Neural cell (in vitro differentiated cells): ENCODE data around the gene TFAP2C. TPM values are rescaled to one million over a fixed set of nuclear protein-coding genes. Genes with fewer than 3 reads are reported as not detected.

Source experiments
- H2AFZ ChIP-seq: fragments of 200-600, 300-800 bp; sonication (generic), shearing (Covaris generic); 2 replicates; pipeline ENCODE4 v1.6.0; 2014; ENCODE audit warnings: low read depth, mild to moderate bottlenecking, antibody characterized with exemption, low read length, moderate library complexity
- H3F3A ChIP-seq: fragments of 200-600 bp; shearing (Covaris generic); 2 replicates; pipeline ENCODE4 v1.6.1; 2016; ENCODE audit warnings: mild to moderate bottlenecking, moderate library complexity, mixed read lengths, antibody characterized with exemption, low read length; ENCODE audit not compliant: insufficient read depth, poor library complexity, severe bottlenecking
- H3K27ac ChIP-seq: fragments of 200-600, 300-800 bp; sonication (generic), shearing (Covaris generic); 2 replicates; pipeline ENCODE4 v1.5.1; 2014; ENCODE audit warnings: mild to moderate bottlenecking, low read length, moderate library complexity
- H3K27me3 ChIP-seq: fragments of 300-800, 200-600 bp; sonication (generic), shearing (Covaris generic); 2 replicates; pipeline ENCODE4 v1.6.0; 2014; ENCODE audit warnings: mild to moderate bottlenecking, low read depth, low read length, moderate library complexity; ENCODE audit not compliant: insufficient read depth
- H3K36me3 ChIP-seq: fragments of 300-800, 200-600 bp; sonication (generic), shearing (Covaris generic); 2 replicates; pipeline ENCODE4 v1.5.1; 2014; ENCODE audit warnings: mild to moderate bottlenecking, antibody characterized with exemption, low read length, moderate library complexity; ENCODE audit not compliant: insufficient read depth
- H3K4me2 ChIP-seq: fragments of 300-800, 200-600 bp; sonication (generic), shearing (Covaris generic); 2 replicates; pipeline ENCODE4 v1.6.0; 2014; ENCODE audit warnings: mild to moderate bottlenecking, low read length
- H3K4me3 ChIP-seq: fragments of 300-800, 200-600 bp; sonication (generic), shearing (Covaris generic); 2 replicates; pipeline ENCODE4 v1.5.1; 2014; ENCODE audit warnings: mild to moderate bottlenecking, low read length, moderate library complexity
- H3K79me2 ChIP-seq: fragments of 200-600 bp; shearing (Covaris generic); replicated peaks from 2 replicates; pipeline ENCODE4 v1.6.0; 2014; ENCODE audit warnings: mild to moderate bottlenecking, low read length, moderate library complexity; ENCODE audit not compliant: insufficient read depth
- H3K9ac ChIP-seq: fragments of 300-800, 200-600 bp; sonication (generic), shearing (Covaris generic); 2 replicates; pipeline ENCODE4 v1.6.1; 2016; ENCODE audit warnings: mild to moderate bottlenecking, low read length, mixed read lengths
- H3K9me2 ChIP-seq: fragments of 200-600 bp; shearing (Covaris generic); 2 replicates; pipeline ENCODE4 v1.6.1; 2016; ENCODE audit warnings: mild to moderate bottlenecking, low read length, mixed read lengths; ENCODE audit not compliant: insufficient read depth
- H3K9me3 ChIP-seq: fragments of 200-600, 300-800 bp; sonication (generic), shearing (Covaris generic); 2 replicates; pipeline ENCODE4 v1.6.1; 2016; ENCODE audit warnings: mild to moderate bottlenecking, mixed run types, low read length, moderate library complexity, mixed read lengths
- H4K20me1 ChIP-seq: fragments of 200-600 bp; shearing (Covaris generic); 2 replicates; pipeline ENCODE4 v1.6.1; 2016; ENCODE audit warnings: mild to moderate bottlenecking, mixed run types; ENCODE audit not compliant: insufficient read depth
- EP300 ChIP-seq: fragments of 450-650 bp; conservative IDR thresholded peaks from 2 replicates; pipeline ENCODE4 v1.6.1; 2014; ENCODE audit warnings: antibody characterized with exemption, mild to moderate bottlenecking, moderate library complexity; ENCODE audit not compliant: poor library complexity, severe bottlenecking
- EZH2 ChIP-seq: fragments of 200-600, 300-800 bp; shearing (Covaris generic), sonication (generic); IDR thresholded peaks from 2 replicates; pipeline ENCODE4 v1.6.1; 2014; ENCODE audit warnings: antibody characterized with exemption, low read length, borderline replicate concordance, mild to moderate bottlenecking; ENCODE audit not compliant: insufficient read depth, poor library complexity, severe bottlenecking
- MXI1 ChIP-seq: fragments of 450-650 bp; conservative IDR thresholded peaks from 2 replicates; pipeline ENCODE4 v1.6.1; 2014; ENCODE audit warnings: antibody characterized with exemption, mild to moderate bottlenecking; ENCODE audit not compliant: poor library complexity, severe bottlenecking
- POLR2AphosphoS5 ChIP-seq: IDR thresholded peaks from 2 replicates; pipeline ENCODE4 v1.6.1; 2012
- RAD21 ChIP-seq: fragments of 450-650 bp; conservative IDR thresholded peaks from 2 replicates; pipeline ENCODE4 v1.6.1; 2014; ENCODE audit warnings: antibody characterized with exemption, mild to moderate bottlenecking, moderate library complexity
- SMC3 ChIP-seq: fragments of 450-650 bp; conservative IDR thresholded peaks from 2 replicates; pipeline ENCODE4 v1.6.1; 2014; ENCODE audit warnings: antibody characterized with exemption, mild to moderate bottlenecking, moderate library complexity; ENCODE audit not compliant: poor library complexity
- TAF1 ChIP-seq: IDR thresholded peaks from 2 replicates; pipeline ENCODE4 v1.6.1; 2012; ENCODE audit warnings: low read depth
- polyA plus RNA-seq: library from polyadenylated mRNA; depleted of rRNA; stranded (reverse); fragments of >200 nt; gene quantifications from 2 replicates; pipeline ENCODE4 v1.2.3, GENCODE V29; 2014
- TF ChIP-seq, protein P1 (sequence below): fragments of 450-650 bp; IDR thresholded peaks from 2 replicates; pipeline ENCODE4 v1.5.1; 2014; ENCODE audit warnings: antibody characterized with exemption, mild to moderate bottlenecking, moderate library complexity; ENCODE audit not compliant: poor library complexity, severe bottlenecking
- TF ChIP-seq, protein P2 (sequence below): IDR thresholded peaks from 2 replicates; pipeline ENCODE4 v1.6.1; 2012; ENCODE audit warnings: borderline replicate concordance

The TFAP2C gene
- polyA plus RNA-seq, 1 donor from 2014 or later, result not detected

DNA sequence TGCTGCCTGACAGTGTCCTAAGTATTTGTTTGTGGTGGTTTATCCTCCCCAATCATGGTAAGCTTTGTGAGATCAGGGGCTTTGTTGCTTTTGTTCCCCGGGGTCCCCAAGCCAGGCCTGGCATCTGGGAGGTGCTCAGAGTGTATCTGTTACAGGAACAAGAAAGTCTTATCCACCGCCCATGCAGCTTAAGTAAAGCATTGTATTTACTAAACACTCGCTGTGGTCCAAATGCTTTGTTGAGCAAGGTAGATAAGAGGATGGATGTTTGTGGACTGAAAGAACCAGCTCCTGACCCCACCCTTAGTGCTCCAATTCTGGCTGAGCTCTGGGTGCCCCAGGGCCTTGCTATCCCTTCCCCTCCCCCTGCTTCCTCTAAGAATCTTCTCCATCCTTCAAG lies 19.8 kb upstream of the TFAP2C start:
- Histone ChIP-seq H3K9ac (no peak overlapping the region), H3F3A (no peaks in the 10 kb centered on the region), H2AFZ (no peak overlapping the region), H3K79me2 (no peaks in the 10 kb centered on the region), H3K27ac (no peak overlapping the region), H3K4me2 (no peak overlapping the region), H3K27me3 (no peaks in the 10 kb centered on the region), H3K9me3 (no peaks in the 10 kb centered on the region), H4K20me1 (no peaks in the 10 kb centered on the region), H3K4me3 (no peak overlapping the region), H3K36me3 (no peaks in the 10 kb centered on the region), H3K9me2 (no peaks in the 10 kb centered on the region)
- TF ChIP-seq, protein P1, sequence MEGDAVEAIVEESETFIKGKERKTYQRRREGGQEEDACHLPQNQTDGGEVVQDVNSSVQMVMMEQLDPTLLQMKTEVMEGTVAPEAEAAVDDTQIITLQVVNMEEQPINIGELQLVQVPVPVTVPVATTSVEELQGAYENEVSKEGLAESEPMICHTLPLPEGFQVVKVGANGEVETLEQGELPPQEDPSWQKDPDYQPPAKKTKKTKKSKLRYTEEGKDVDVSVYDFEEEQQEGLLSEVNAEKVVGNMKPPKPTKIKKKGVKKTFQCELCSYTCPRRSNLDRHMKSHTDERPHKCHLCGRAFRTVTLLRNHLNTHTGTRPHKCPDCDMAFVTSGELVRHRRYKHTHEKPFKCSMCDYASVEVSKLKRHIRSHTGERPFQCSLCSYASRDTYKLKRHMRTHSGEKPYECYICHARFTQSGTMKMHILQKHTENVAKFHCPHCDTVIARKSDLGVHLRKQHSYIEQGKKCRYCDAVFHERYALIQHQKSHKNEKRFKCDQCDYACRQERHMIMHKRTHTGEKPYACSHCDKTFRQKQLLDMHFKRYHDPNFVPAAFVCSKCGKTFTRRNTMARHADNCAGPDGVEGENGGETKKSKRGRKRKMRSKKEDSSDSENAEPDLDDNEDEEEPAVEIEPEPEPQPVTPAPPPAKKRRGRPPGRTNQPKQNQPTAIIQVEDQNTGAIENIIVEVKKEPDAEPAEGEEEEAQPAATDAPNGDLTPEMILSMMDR, result no peak
- TF ChIP-seq EZH2 (no peak), POLR2AphosphoS5 (no peak), TAF1 (no peak)

DNA sequence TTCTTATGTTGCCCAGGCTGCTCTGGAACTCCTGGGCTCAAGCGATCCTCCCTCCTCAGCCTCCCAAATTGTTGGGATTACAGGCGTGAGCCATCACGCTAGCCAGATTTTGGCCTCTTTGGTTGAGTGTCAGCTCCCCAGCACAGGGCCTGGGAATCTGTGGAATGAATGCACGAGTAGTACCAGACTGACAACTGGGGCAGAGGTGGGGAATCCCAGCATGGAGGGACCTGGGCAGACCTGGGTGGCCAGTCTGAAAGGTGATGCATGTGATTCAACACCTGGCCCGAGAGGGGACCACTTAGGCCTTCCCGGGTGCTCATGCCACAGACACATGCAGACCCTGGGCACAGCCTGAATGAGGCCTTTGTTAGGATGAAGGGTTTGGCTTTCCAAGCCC lies 19.0 kb upstream of the TFAP2C start:
- Histone ChIP-seq H3K9ac (no peak overlapping the region), H3K27me3 (no peaks in the 10 kb centered on the region), H3K4me3 (no peak overlapping the region), H2AFZ (no peak overlapping the region), H3K9me3 (no peaks in the 10 kb centered on the region), H3K4me2 (no peak overlapping the region), H3K36me3 (no peaks in the 10 kb centered on the region), H3K79me2 (no peaks in the 10 kb centered on the region), H3F3A (no peaks in the 10 kb centered on the region), H4K20me1 (no peaks in the 10 kb centered on the region), H3K27ac (no peak overlapping the region), H3K9me2 (no peaks in the 10 kb centered on the region)
- no peak for TF ChIP-seq EZH2
- TF ChIP-seq, protein P1, result no peak
- TF ChIP-seq SMC3, result no peak
- TF ChIP-seq EP300, result no peak
- TF ChIP-seq TAF1, result no peak
- TF ChIP-seq, protein P2, sequence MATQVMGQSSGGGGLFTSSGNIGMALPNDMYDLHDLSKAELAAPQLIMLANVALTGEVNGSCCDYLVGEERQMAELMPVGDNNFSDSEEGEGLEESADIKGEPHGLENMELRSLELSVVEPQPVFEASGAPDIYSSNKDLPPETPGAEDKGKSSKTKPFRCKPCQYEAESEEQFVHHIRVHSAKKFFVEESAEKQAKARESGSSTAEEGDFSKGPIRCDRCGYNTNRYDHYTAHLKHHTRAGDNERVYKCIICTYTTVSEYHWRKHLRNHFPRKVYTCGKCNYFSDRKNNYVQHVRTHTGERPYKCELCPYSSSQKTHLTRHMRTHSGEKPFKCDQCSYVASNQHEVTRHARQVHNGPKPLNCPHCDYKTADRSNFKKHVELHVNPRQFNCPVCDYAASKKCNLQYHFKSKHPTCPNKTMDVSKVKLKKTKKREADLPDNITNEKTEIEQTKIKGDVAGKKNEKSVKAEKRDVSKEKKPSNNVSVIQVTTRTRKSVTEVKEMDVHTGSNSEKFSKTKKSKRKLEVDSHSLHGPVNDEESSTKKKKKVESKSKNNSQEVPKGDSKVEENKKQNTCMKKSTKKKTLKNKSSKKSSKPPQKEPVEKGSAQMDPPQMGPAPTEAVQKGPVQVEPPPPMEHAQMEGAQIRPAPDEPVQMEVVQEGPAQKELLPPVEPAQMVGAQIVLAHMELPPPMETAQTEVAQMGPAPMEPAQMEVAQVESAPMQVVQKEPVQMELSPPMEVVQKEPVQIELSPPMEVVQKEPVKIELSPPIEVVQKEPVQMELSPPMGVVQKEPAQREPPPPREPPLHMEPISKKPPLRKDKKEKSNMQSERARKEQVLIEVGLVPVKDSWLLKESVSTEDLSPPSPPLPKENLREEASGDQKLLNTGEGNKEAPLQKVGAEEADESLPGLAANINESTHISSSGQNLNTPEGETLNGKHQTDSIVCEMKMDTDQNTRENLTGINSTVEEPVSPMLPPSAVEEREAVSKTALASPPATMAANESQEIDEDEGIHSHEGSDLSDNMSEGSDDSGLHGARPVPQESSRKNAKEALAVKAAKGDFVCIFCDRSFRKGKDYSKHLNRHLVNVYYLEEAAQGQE, result no peak
- no peak for TF ChIP-seq RAD21
- TF ChIP-seq POLR2AphosphoS5, result no peak
- TF ChIP-seq MXI1, result no peak
